Head of caudate nucleus (tissue), 42 donors: Measurements from ENCODE around the gene PIP4K2A.
A peak's percentile ranks its signal among the peaks of the same experiment; 100 is the strongest.

Experiments used
- DNase-seq, 42 donors: peaks; one replicate each; pipeline versions ENCODE4 v3.0.0 to v3.0.0-alpha.2; 2020 to 2021; ENCODE audit warnings: mixed read lengths in 7 of 42
- intact Hi-C: fragments of 100-400 bp; cut with DNase I; formaldehyde crosslinking; loops from one replicate; pipeline ENCODE4 v1.15.0; 2022

PIP4K2A gene

GRCh38 chr10:22651276-22651980 lies 63.0 kb downstream of the PIP4K2A start:
- intact Hi-C loops, result no loop called here
- no peak for DNase-seq

DNA sequence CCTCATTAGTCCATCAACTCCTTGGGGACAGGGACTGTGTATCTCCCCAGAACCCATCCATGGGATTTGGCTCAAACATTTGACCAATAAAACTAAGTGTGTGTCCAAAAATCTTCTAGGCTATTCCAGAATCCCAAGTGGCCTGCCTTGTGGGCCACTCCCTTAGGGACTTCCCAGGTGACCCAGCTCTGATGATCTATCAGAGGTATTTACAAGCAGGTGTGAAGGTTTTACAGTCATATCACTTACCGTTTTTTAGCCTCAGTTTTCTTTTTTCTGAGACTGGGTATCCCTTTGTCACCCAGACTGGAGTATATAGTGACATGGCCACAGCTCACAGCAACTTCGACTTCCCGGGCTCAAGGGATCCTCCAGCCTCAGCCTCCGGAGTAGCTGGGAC lies 64.4 kb downstream of the PIP4K2A start:
- intact Hi-C loops, result no loop called here
- no peak for DNase-seq

DNA sequence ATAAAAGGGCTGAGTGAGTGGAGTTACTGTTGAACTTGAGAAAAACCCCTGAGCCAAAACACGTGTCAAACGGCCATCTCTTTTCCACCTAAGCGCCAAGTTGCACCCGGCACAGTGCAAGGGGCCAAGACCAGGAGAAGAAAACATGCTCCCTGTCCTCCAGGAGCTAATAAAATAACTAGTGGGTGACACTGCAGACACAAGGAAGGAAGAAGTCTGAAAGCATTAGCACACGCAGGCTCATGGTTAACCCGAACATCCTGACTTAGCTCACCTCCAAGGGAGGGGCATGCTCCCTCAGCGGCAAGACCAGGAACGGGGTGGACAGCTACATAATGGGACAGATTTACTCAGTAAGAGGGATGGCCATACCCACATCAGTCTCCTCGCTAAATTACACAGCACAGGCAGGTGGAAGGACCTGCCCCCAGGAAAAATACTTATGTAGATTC lies 65.0 kb downstream of the PIP4K2A start:
- intact Hi-C loops, result no loop called here
- DNase-seq, result no peak

DNA sequence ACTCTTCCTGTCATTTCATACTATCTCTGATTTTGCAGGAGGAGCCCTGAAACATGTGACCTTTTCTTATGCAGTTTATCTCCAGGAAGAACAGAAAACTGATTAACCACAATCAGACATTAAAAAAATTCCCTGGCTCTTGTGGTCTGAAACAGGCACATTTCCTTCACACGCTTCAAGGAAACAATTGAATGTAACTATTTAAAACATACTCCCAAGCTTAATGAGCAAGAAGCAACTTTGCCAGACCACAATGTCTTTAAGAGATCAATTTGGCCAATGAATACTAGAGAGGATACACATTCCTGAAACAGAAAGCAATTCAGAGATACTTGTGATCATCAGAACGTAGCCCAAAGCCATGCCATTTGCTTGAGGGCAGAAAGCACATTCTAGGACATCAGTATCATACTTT lies 65.8 kb downstream of the PIP4K2A start:
- intact Hi-C loops, result no loop called here
- DNase-seq, result no peak

DNA sequence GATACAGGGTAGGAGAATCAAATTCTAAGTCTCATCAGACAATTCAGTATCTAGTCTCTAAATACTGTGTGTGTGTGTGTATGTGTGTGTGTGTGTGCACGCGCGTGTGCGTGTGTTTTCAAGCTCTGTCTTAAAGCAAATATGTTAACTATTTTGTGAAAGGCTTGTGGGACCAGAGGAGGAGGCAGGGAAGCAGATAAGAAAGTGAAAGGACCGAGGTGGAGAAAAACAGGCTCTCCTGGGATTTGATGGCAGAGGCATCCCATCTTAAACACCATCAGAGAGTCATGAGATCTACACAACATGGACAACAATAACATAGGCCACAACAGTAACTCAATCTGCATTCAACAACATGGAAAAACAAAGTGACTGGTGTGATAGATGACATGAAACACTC lies 67.1 kb downstream of the PIP4K2A start:
- intact Hi-C loops, result no loop called here

DNA sequence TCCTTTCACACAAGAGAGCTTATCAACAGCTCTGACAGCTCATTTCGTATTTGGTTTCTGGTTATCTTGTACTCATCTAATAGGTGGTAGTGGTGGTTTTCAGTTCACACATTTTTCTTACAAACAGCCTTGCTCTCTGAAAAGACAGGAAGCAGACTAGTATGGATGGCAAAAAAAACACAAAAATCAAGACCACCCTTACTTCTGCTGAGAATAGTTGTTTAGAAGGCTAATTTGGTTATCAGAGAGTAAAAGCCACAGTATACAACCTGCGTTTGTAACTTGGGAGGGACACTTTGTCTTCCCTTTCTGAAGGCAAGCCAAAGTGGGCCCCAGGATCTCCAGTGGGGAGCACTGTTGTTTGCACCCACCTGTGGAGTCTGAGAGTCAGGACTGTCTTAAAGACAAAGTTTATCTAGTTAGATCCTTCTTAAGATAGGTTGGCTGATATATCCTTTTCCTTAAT lies 68.0 kb downstream of the PIP4K2A start:
- no peak for DNase-seq
- intact Hi-C loops, result no loop called here

More for the DNA sequence above, 67.1 kb downstream of the PIP4K2A start:
- DNase-seq, result no peak

- no peak for DNase-seq
- intact Hi-C loops, result no loop called here
Measured at GRCh38 chr10:22644222-22644621, 70.2 kb downstream of the PIP4K2A start.

- no peak for DNase-seq
- intact Hi-C loops, result no loop called here
Measured at GRCh38 chr10:22643775-22644174, 70.6 kb downstream of the PIP4K2A start.

DNA sequence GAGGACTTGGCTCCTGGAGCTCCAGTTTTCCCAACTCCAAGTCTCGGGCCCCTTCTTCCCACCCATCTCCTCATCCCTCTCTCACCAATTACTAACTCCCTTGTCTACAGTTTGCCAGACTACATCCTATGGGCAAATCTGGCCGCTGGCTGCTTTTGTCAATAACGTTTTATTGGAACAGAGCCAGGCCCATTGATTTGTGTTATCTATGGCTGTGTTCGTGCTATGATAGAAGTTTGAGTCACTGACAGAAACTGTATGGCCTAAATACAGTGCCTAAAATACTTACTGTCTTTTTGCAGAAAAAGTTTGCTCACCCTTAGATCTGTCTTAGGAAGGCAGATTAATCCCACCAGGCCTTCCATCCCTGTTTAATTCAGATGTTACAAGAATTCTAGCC lies 71.3 kb downstream of the PIP4K2A start:
- no peak for DNase-seq
- intact Hi-C loops, result no loop called here

GRCh38 chr10:22641743-22642142 lies 72.6 kb downstream of the PIP4K2A start:
- intact Hi-C loops, result no loop called here
- no peak for DNase-seq

DNA sequence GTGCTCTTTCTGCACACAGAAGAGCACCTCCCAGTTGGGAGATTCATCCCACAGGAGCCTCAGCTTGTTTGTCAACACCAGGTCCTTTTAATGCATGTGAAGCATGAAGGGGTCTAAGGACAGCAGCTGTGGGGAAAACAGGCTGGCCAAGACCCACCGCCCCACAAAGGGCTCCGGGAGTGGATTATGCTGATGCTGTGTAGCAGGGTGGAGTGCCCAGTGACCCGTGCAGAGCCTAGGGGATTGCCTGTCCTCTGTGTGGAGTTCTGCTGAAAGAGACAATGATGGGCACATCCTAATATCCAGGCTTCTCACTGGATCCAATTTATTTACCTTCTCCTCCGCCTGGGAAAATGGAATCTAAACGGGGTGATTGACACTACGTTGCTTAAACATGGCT lies 74.0 kb downstream of the PIP4K2A start:
- intact Hi-C loops, result no loop called here
- peak in 2 of 42 donors; percentile 8 to 29 for DNase-seq

DNA sequence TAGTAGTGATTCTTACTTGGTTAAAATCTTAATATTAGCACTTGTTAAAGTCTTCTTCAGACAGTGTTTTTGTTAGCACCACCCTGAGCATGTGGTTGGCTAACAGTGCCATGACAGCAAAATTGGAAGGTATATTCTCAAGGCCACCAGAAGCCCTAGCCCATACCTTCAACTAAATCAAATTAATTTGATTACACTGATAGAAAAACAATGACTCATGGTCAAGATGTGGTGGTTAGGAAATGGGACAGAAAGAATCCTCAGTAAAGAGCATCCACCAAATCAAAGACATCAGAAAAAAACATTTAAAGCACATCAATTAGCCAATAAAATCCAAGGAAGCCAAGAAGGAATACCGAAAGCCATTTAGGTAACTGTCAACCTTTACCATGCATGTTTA lies 75.5 kb downstream of the PIP4K2A start:
- no peak for DNase-seq
- intact Hi-C loops, result no loop called here

DNA sequence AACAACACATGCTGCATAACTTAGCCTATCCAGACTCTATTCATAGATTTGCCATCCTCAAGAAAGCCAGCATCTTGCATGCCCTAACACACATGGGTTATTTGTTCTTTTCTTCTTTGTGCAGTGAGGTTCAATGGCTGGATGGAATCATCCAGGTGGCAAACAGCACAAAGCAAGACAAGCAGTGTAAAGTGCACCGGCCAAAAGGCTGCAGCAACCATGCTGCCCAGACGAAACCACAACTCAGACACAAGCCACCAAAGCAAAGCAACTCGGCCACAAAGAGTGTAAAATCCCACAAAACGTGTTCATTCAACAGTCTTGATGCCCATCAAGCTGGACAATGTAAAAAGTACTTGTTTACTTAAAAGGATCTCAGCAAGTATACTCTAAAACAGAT lies 76.9 kb downstream of the PIP4K2A start:
- intact Hi-C loops, result no loop called here

GRCh38 chr10:22635650-22636049 lies 78.7 kb downstream of the PIP4K2A start:
- intact Hi-C loops, result no loop called here
- DNase-seq, result no peak

More for the DNA sequence above, 76.9 kb downstream of the PIP4K2A start:
- no peak for DNase-seq

- intact Hi-C loops, result no loop called here
- no peak for DNase-seq
Measured at GRCh38 chr10:22634606-22635459, 79.5 kb downstream of the PIP4K2A start.

DNA sequence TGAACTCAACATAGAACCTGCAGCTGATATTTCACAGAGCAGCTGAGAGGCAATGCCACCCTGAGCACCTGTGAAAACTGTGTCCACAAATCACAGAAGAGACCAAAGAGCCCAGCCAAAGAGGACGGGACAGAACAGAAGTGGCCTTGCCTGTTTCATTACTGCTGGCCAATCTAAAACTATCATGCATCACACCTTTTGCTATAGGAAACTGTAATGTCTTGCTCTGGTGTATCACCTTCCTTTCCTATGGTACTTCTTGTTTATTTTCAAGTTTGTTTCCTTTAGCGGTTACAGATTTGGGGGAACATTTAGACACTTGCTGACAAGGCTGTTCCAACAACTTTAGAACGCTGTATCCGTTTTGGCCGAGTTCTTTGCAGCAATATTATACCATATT lies 80.3 kb downstream of the PIP4K2A start:
- DNase-seq, result no peak
- intact Hi-C loops, result no loop called here

GRCh38 chr10:22633528-22633927 lies 80.8 kb downstream of the PIP4K2A start:
- no peak for DNase-seq
- intact Hi-C loops, result no loop called here

- DNase-seq, result no peak
- intact Hi-C loops, result no loop called here
Measured at GRCh38 chr10:22633106-22633505, 81.3 kb downstream of the PIP4K2A start.

DNA sequence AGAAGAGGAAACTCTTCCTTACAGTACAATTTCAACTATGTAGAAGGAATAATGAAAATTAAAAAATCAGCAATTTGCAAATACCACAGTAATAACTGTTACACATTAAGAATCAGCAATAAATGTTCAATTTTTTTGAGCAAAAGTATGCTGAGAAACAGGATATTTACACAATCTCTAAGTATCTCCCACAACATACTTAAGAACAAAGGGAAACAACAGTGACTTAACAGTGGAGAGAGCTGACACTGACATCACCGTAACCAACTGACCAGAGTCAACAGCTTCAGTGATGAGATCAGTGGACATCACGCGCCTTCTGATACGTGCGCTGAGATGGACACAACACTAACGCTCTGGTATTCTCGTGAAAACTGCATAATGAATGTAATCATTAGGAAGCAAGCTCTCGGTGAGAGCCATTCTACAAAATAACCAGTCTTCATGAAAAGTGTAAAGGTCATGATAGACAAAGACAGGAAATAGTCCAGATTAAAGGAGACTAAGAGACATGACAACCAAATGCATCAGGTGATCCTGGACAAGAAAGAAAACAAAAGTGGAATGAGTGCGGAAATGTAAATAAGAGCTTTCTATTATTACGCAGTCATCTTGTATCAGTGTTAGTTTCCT lies 82.6 kb downstream of the PIP4K2A start:
- intact Hi-C loops, result no loop called here
- DNase-seq, result peak; percentile 24 to 93 (median 75)

- intact Hi-C loops, result no loop called here
- no peak for DNase-seq
Measured at GRCh38 chr10:22631185-22631584, 83.2 kb downstream of the PIP4K2A start.
